Measurements from ENCODE around the gene CEBPG. TPM values are rescaled to one million over a fixed set of nuclear protein-coding genes. Genes with fewer than 3 reads are reported as not detected.

CEBPG gene
- total RNA-seq, 1 experiment from 2014 or later, result 41.5 TPM

DNA sequence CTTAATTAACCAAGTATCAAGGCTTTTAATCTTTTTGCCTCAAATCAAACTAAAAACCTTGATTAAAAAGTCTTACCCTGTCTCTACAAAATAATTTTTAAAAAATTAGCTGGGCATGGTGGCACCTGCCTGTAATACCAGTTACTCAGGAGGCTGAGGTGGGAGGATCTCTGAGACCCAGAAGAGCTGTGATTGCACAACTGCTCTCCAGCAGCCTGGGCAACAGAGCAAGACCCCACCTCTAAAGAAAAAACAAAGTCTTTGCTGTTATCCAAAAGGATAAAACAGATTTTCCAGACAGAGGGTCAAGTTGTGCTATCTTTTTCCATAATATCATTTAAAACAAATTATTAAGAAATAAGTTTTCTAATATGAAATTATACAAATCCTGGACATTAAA lies 26.8 kb upstream of the CEBPG start:
- no peaks in the 10 kb centered on the region for H3K9me3 ChIP-seq (ENCODE audit: control insufficient read depth, insufficient read depth, low read depth, low read length)
- no peak overlapping the region for H3K27ac ChIP-seq (ENCODE audit: low read length)
- in situ Hi-C loops (cut with HindIII; ENCODE audit: low pct_unique_long_range_greater_than_20kb, low sequenced_read_pairs) (loop anchor here (10.0 kb wide), 1 partner anchor 52 kb away; no protein-coding TSS in a partner anchor), intact Hi-C loops (cut with micrococcal nuclease; ENCODE audit: unreplicated experiment) (no loop called here)
- ChIA-PET CTCF (no interaction called here), POLR2A (no interaction called here)
- TF ChIP-seq REST (IDR thresholded peaks at IDR 0.05; ENCODE audit: insufficient read depth in 1 of 2, low read depth in 2 of 2, low read length in 1 of 2) (no peak), TCF7L2 (IDR thresholded peaks at IDR 0.05; ENCODE audit: low read depth, low read length) (no peak), SIN3A (IDR thresholded peaks at IDR 0.05; ENCODE audit: borderline replicate concordance, insufficient read depth, low read depth, low read length) (no peak), POLR2AphosphoS5 (IDR thresholded peaks at IDR 0.05; ENCODE audit: low read depth, low read length) (no peak)
- TF ChIP-seq, protein P1, sequence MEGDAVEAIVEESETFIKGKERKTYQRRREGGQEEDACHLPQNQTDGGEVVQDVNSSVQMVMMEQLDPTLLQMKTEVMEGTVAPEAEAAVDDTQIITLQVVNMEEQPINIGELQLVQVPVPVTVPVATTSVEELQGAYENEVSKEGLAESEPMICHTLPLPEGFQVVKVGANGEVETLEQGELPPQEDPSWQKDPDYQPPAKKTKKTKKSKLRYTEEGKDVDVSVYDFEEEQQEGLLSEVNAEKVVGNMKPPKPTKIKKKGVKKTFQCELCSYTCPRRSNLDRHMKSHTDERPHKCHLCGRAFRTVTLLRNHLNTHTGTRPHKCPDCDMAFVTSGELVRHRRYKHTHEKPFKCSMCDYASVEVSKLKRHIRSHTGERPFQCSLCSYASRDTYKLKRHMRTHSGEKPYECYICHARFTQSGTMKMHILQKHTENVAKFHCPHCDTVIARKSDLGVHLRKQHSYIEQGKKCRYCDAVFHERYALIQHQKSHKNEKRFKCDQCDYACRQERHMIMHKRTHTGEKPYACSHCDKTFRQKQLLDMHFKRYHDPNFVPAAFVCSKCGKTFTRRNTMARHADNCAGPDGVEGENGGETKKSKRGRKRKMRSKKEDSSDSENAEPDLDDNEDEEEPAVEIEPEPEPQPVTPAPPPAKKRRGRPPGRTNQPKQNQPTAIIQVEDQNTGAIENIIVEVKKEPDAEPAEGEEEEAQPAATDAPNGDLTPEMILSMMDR (IDR thresholded peaks at IDR 0.05), result no peak
- no peak for DNase-seq (ENCODE audit: low read depth, low spot score)
- no peak overlapping the region for H3K4me3 ChIP-seq (ENCODE audit: low read depth in 2 of 2, low read length in 2 of 2)
- H3K36me3 ChIP-seq (ENCODE audit: control insufficient read depth, insufficient read depth, low read length), result no peaks in the 10 kb centered on the region
- H3K4me1 ChIP-seq (ENCODE audit: control insufficient read depth, insufficient read depth, low read length), result no peaks in the 10 kb centered on the region
- peaks cover 26% of the 10 kb centered on the region; the same call in 1 of the 2 replicates for H3K27me3 ChIP-seq (ENCODE audit: control insufficient read depth, insufficient read depth, low read length)
- no peak for ATAC-seq
- no TSS peak for BruUV-seq (replicated peaks)

DNA sequence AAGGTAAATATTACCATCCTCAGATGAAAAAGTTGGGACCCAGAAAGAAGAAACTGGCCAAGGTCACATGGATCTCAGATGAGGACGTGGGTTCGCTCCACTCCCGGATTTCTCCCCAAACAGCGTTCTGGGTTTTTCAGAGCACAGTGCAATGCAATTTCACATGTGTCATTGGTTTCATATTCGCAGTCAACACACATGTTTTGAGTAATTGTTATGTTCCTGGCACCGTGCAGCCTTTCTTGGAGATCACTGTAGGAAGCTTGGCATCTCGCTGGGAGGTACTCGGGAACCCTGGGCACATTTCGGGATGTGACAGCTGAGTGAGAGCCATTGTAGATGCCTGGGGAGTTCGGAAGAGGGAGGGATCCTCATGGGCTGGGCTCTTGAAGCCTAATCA lies 26.2 kb upstream of the CEBPG start:
- ATAC-seq (no peak), DNase-seq (ENCODE audit: low read depth, low spot score) (no peak)
- Histone ChIP-seq H3K27me3 (ENCODE audit: control insufficient read depth, insufficient read depth, low read length) (peaks cover 26% of the 10 kb centered on the region; the same call in 1 of the 2 replicates), H3K36me3 (ENCODE audit: control insufficient read depth, insufficient read depth, low read length) (no peaks in the 10 kb centered on the region), H3K27ac (ENCODE audit: low read length) (no peak overlapping the region), H3K4me3 (ENCODE audit: low read depth in 2 of 2, low read length in 2 of 2) (no peak overlapping the region), H3K9me3 (ENCODE audit: control insufficient read depth, insufficient read depth, low read depth, low read length) (no peaks in the 10 kb centered on the region), H3K4me1 (ENCODE audit: control insufficient read depth, insufficient read depth, low read length) (no peaks in the 10 kb centered on the region)
- BruUV-seq (replicated peaks), result no TSS peak
- ChIA-PET CTCF (no interaction called here), POLR2A (no interaction called here)
- TF ChIP-seq REST (IDR thresholded peaks at IDR 0.05; ENCODE audit: insufficient read depth in 1 of 2, low read depth in 2 of 2, low read length in 1 of 2) (no peak), POLR2AphosphoS5 (IDR thresholded peaks at IDR 0.05; ENCODE audit: low read depth, low read length) (no peak), SIN3A (IDR thresholded peaks at IDR 0.05; ENCODE audit: borderline replicate concordance, insufficient read depth, low read depth, low read length) (no peak), TCF7L2 (IDR thresholded peaks at IDR 0.05; ENCODE audit: low read depth, low read length) (no peak)
- TF ChIP-seq, protein P1 (IDR thresholded peaks at IDR 0.05), result no peak
- in situ Hi-C loops (cut with HindIII; ENCODE audit: low pct_unique_long_range_greater_than_20kb, low sequenced_read_pairs), result loop anchor here (10.0 kb wide), 1 partner anchor 52 kb away; no protein-coding TSS in a partner anchor
- intact Hi-C loops (cut with micrococcal nuclease; ENCODE audit: unreplicated experiment), result no loop called here

Measured in Panc1 (cell line).